ENCODE results near the gene MYO18B. TPM values are rescaled to one million over a fixed set of nuclear protein-coding genes. Genes with fewer than 3 reads are reported as not detected.

MYO18B gene
- total RNA-seq, 1 donor, result under 0.01 TPM

GRCh38 chr22:25814685-25815084 lies 72.7 kb downstream of the MYO18B start:
- TF ChIP-seq, protein P1, sequence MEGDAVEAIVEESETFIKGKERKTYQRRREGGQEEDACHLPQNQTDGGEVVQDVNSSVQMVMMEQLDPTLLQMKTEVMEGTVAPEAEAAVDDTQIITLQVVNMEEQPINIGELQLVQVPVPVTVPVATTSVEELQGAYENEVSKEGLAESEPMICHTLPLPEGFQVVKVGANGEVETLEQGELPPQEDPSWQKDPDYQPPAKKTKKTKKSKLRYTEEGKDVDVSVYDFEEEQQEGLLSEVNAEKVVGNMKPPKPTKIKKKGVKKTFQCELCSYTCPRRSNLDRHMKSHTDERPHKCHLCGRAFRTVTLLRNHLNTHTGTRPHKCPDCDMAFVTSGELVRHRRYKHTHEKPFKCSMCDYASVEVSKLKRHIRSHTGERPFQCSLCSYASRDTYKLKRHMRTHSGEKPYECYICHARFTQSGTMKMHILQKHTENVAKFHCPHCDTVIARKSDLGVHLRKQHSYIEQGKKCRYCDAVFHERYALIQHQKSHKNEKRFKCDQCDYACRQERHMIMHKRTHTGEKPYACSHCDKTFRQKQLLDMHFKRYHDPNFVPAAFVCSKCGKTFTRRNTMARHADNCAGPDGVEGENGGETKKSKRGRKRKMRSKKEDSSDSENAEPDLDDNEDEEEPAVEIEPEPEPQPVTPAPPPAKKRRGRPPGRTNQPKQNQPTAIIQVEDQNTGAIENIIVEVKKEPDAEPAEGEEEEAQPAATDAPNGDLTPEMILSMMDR (IDR thresholded peaks at IDR 0.05; ENCODE audit: insufficient read depth, low read depth, low read length), result no peak
- DNase-seq (ENCODE audit: low read depth), result no peak
- no peak overlapping the region for H3K4me3 ChIP-seq (ENCODE audit: low read depth, low read length)

- no peak for DNase-seq (ENCODE audit: low read depth)
- TF ChIP-seq, protein P1 (IDR thresholded peaks at IDR 0.05; ENCODE audit: insufficient read depth, low read depth, low read length), result no peak
- H3K4me3 ChIP-seq (ENCODE audit: low read depth, low read length), result no peak overlapping the region
These were observed 73.6 kb downstream of the MYO18B start for GRCh38 chr22:25815561-25815960.

- no peak for DNase-seq (ENCODE audit: low read depth)
- H3K4me3 ChIP-seq (ENCODE audit: low read depth, low read length), result no peak overlapping the region
- TF ChIP-seq, protein P1 (IDR thresholded peaks at IDR 0.05; ENCODE audit: insufficient read depth, low read depth, low read length), result no peak
These were observed 74.6 kb downstream of the MYO18B start for GRCh38 chr22:25816522-25817059.

- DNase-seq (ENCODE audit: low read depth), result no peak
- H3K4me3 ChIP-seq (ENCODE audit: low read depth, low read length), result no peak overlapping the region
- TF ChIP-seq, protein P1 (IDR thresholded peaks at IDR 0.05; ENCODE audit: insufficient read depth, low read depth, low read length), result no peak
These were observed 75.3 kb downstream of the MYO18B start for GRCh38 chr22:25817092-25817943.

DNA sequence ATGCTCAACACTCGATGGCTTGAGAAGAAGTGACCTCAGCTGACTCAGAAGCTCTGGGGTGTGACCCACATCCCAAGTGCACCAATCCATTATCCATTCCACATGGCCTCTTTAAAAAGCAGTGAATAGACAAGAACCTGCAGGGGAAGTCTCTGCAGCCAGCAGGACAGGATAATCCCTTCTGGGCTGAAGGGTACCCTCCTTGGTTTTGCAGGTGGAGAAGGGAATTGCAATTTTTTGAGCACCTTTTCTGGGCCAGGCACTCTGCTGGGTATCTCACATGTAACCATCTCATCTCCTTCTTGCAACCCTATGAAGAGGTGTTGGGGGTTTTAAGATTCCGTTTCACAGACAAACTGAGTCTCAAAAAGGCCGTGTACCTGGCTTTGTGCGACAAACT lies 76.6 kb downstream of the MYO18B start:
- no peak overlapping the region for H3K4me3 ChIP-seq (ENCODE audit: low read depth, low read length)
- DNase-seq (ENCODE audit: low read depth), result no peak
- TF ChIP-seq, protein P1 (IDR thresholded peaks at IDR 0.05; ENCODE audit: insufficient read depth, low read depth, low read length), result no peak

GRCh38 chr22:25822344-25822743 lies 80.4 kb downstream of the MYO18B start:
- no peak for DNase-seq (ENCODE audit: low read depth)
- TF ChIP-seq, protein P1 (IDR thresholded peaks at IDR 0.05; ENCODE audit: insufficient read depth, low read depth, low read length), result no peak
- H3K4me3 ChIP-seq (ENCODE audit: low read depth, low read length), result no peak overlapping the region
